NOMO-1 (cell line): Measurements from ENCODE around the gene IL17REL.

Experiments used
- DNase-seq, 2 experiments: peaks; one replicate each; lab custom pipeline; 2025; ENCODE audit not compliant: unreplicated experiment in 2 of 2; lab: John Stamatoyannopoulos, UW

Gene IL17REL

GRCh38 chr22:50027639-50028537 lies 15.3 kb upstream of the IL17REL start:
- peak; percentile 12 to 13 for DNase-seq

GRCh38 chr22:50025993-50026392 lies 13.4 kb upstream of the IL17REL start:
- no peak for DNase-seq

GRCh38 chr22:50022171-50022819 lies 9.7 kb upstream of the IL17REL start:
- no peak for DNase-seq

GRCh38 chr22:50020606-50021005 lies 8.0 kb upstream of the IL17REL start:
- DNase-seq, result no peak

GRCh38 chr22:50019316-50019715 lies 6.8 kb upstream of the IL17REL start:
- no peak for DNase-seq

GRCh38 chr22:50018608-50019285 lies 6.2 kb upstream of the IL17REL start:
- DNase-seq, result no peak

GRCh38 chr22:50017701-50018224 lies 5.2 kb upstream of the IL17REL start:
- no peak for DNase-seq

GRCh38 chr22:50016988-50017700 lies 4.6 kb upstream of the IL17REL start:
- no peak for DNase-seq

- no peak for DNase-seq
Observed at GRCh38 chr22:50016308-50016987, 3.9 kb upstream of the IL17REL start.

GRCh38 chr22:50015451-50016307 lies 3.1 kb upstream of the IL17REL start:
- no peak for DNase-seq

- no peak for DNase-seq
Observed at GRCh38 chr22:50014655-50015401, 2.3 kb upstream of the IL17REL start.

GRCh38 chr22:50014053-50014501 lies 1.5 kb upstream of the IL17REL start:
- DNase-seq, result no peak

GRCh38 chr22:50011447-50012210 lies 936 bp downstream of the IL17REL start:
- no peak for DNase-seq

- no peak for DNase-seq
Observed at GRCh38 chr22:50010676-50011446, 1.7 kb downstream of the IL17REL start.

- DNase-seq, result no peak
Observed at GRCh38 chr22:50009765-50010675, 2.5 kb downstream of the IL17REL start.

GRCh38 chr22:50009251-50009650 lies 3.3 kb downstream of the IL17REL start:
- no peak for DNase-seq
